Measurements from ENCODE around the gene CKS1B.

The CKS1B gene

DNA sequence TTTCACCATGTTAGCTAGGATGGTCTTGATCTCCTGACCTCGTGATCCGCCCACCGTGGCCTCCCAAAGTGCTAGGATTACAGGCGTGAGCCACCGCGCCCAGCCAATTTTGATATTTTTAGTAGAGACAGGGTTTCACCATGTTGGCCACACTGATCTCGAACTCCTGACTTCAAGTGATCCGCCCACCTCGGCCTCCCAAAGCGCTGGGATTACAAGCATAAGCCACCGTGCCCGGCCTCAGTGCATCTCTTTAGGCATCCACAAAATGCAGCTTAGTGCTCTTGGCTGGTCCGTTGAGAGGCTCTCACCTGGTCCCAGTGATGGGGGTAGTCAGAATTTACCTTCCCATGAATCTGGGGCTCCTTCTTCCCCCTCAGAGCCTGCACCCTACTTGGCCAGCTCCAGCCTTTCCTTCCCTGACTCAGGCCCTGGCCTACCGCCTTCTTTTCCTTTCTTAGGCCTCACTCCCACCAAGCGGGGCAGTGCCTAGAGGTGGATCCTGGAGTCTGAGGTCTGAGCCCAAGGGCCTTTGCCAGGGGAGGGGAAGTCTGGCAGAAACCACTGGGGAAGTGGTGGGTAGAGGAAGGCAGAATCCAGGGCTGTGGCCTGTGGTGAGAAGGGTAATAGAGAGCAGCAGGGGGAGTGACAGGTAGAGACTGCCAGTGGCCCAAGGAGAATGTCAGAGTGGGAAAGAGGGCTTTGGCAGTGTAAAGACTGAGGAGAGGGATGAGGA lies 22.7 kb downstream of the CKS1B start:
- Histone ChIP-seq H3K27me3 (ENCODE audit: insufficient read depth, poor library complexity, severe bottlenecking) (no peaks in the 10 kb centered on the region), H3K27ac (replicated peaks) (no peak overlapping the region), H3K4me3 (replicated peaks; ENCODE audit: insufficient read depth, low read length) (no peak overlapping the region)
- TF ChIP-seq GABPA (IDR thresholded peaks at IDR 0.05; ENCODE audit: low read depth) (no peak), POLR2AphosphoS5 (IDR thresholded peaks at IDR 0.05; ENCODE audit: low read depth) (peak; percentile 66; the same call in 1 of the 2 replicates), REST (IDR thresholded peaks at IDR 0.05; ENCODE audit: insufficient replicate concordance, low read depth) (no peak), SPI1 (IDR thresholded peaks at IDR 0.05; ENCODE audit: borderline replicate concordance, low read depth) (peak; percentile 95)
- TF ChIP-seq, protein P1, sequence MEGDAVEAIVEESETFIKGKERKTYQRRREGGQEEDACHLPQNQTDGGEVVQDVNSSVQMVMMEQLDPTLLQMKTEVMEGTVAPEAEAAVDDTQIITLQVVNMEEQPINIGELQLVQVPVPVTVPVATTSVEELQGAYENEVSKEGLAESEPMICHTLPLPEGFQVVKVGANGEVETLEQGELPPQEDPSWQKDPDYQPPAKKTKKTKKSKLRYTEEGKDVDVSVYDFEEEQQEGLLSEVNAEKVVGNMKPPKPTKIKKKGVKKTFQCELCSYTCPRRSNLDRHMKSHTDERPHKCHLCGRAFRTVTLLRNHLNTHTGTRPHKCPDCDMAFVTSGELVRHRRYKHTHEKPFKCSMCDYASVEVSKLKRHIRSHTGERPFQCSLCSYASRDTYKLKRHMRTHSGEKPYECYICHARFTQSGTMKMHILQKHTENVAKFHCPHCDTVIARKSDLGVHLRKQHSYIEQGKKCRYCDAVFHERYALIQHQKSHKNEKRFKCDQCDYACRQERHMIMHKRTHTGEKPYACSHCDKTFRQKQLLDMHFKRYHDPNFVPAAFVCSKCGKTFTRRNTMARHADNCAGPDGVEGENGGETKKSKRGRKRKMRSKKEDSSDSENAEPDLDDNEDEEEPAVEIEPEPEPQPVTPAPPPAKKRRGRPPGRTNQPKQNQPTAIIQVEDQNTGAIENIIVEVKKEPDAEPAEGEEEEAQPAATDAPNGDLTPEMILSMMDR (IDR thresholded peaks at IDR 0.05; ENCODE audit: insufficient read depth, low read length), result no peak
- peak; percentile 72 to 84 for DNase-seq (ENCODE audit: low read depth in 1 of 2, low spot score in 1 of 2)

DNA sequence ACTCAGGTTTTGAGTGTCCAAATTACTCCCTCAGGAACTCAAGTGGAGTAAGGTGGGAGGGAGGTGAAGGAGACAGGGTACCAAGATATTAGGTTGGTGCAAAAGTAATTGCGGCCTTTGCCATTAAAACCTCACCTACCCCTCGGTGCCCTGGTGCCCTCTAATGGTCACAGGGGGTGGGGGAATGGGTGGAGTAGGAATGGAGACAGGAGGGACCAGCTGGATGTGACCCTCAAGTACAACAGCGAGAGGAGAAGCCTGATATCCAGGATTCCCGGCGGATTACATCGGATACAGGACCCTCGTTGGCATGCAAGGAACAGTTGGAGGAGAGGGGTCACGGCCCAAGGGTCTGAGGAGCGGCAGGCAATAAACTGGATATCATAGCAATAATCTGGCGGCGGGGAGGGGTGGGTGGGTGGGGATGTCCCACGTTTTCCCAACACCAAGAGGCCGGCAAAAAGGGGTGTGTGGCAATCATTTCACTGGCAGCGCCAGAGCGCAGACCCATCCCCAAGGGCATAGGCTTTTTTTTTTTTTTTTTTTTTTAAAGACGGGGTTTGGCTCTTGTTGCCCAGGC lies 23.8 kb downstream of the CKS1B start:
- TF ChIP-seq SPI1 (IDR thresholded peaks at IDR 0.05; ENCODE audit: borderline replicate concordance, low read depth) (no peak), REST (IDR thresholded peaks at IDR 0.05; ENCODE audit: insufficient replicate concordance, low read depth) (no peak), GABPA (IDR thresholded peaks at IDR 0.05; ENCODE audit: low read depth) (no peak), POLR2AphosphoS5 (IDR thresholded peaks at IDR 0.05; ENCODE audit: low read depth) (no peak)
- TF ChIP-seq, protein P1 (IDR thresholded peaks at IDR 0.05; ENCODE audit: insufficient read depth, low read length), result peak; percentile 4
- DNase-seq (ENCODE audit: low read depth in 1 of 2, low spot score in 1 of 2), result no peak
- Histone ChIP-seq H3K27me3 (ENCODE audit: insufficient read depth, poor library complexity, severe bottlenecking) (no peaks in the 10 kb centered on the region), H3K27ac (replicated peaks) (no peak overlapping the region), H3K4me3 (replicated peaks; ENCODE audit: insufficient read depth, low read length) (no peak overlapping the region)

- H3K27me3 ChIP-seq (ENCODE audit: insufficient read depth, poor library complexity, severe bottlenecking), result no peaks in the 10 kb centered on the region
- DNase-seq (ENCODE audit: low read depth in 1 of 2, low spot score in 1 of 2), result peak; percentile 67 to 85
- H3K4me3 ChIP-seq (replicated peaks; ENCODE audit: insufficient read depth, low read length), result peak overlapping the region; percentile 72
- no peak for TF ChIP-seq REST (IDR thresholded peaks at IDR 0.05; ENCODE audit: insufficient replicate concordance, low read depth)
- TF ChIP-seq, protein P1 (IDR thresholded peaks at IDR 0.05; ENCODE audit: insufficient read depth, low read length), result peak; percentile 91
- peak; percentile 42; the same call in 1 of the 2 replicates for TF ChIP-seq POLR2AphosphoS5 (IDR thresholded peaks at IDR 0.05; ENCODE audit: low read depth)
- TF ChIP-seq GABPA (IDR thresholded peaks at IDR 0.05; ENCODE audit: low read depth), result no peak
- no peak for TF ChIP-seq SPI1 (IDR thresholded peaks at IDR 0.05; ENCODE audit: borderline replicate concordance, low read depth)
- H3K27ac ChIP-seq (replicated peaks), result peak overlapping the region; percentile 88
Measured at GRCh38 chr1:154998818-154999570, 24.5 kb downstream of the CKS1B start.

Measured in HL-60 (cell line).